NT2/D1 (cell line): ENCODE data around the gene ITSN1.

ENCODE experiments used
- SUZ12 ChIP-seq: IDR thresholded peaks from 2 replicates; pipeline ENCODE4 v1.6.1; 2011; ENCODE audit not compliant: insufficient read length, insufficient read depth; ENCODE audit errors: extremely low read depth
- YY1 ChIP-seq: IDR thresholded peaks from 2 replicates; pipeline ENCODE4 v1.6.1; 2011; ENCODE audit not compliant: insufficient read length, insufficient read depth
- ZNF274 ChIP-seq: IDR thresholded peaks from 2 replicates; pipeline ENCODE4 v1.6.1; 2011; ENCODE audit warnings: mild to moderate bottlenecking, low read depth, low read length

- TF ChIP-seq YY1, result no peak
- TF ChIP-seq SUZ12, result no peak
- no peak for TF ChIP-seq ZNF274
These were observed 222.9 kb downstream of the ITSN1 start for GRCh38 chr21:33865176-33865575.
